Lung (tissue), 12 donors: ENCODE measurements around the gene ZMIZ2. TPM values are rescaled to one million over a fixed set of nuclear protein-coding genes. Genes with fewer than 3 reads are reported as not detected.
A peak's percentile ranks its signal among the peaks of the same experiment; 100 is the strongest.

Experiments used
- ATAC-seq: fragments of 200-7000 bp; cut with Tn5 transposase; one replicate; pipeline ENCODE4 v1.9.1; 2020; ENCODE audit warnings: moderate number of reproducible peaks; ENCODE audit not compliant: insufficient read depth, low FRiP score
- DNase-seq, 3 donors: peaks; one replicate each; pipeline ENCODE4 v3.0.0-alpha.2; 2013 to 2017
- H3K27ac ChIP-seq, 2 donors: one replicate each; pipeline ENCODE4 v1.5.1; 2013; ENCODE audit warnings: mild to moderate bottlenecking in 2 of 2, moderate library complexity in 2 of 2, control low read depth in 1 of 2, inconsistent platforms in 1 of 2, low read depth in 1 of 2, low read length in 1 of 2
- H3K27me3 ChIP-seq, 3 donors: one replicate each; pipeline ENCODE4 v1.5.1; 2013; ENCODE audit warnings: low read length in 2 of 3; ENCODE audit not compliant: control insufficient read depth in 3 of 3, insufficient read depth in 3 of 3
- H3K36me3 ChIP-seq, 4 donors: one replicate each; pipeline ENCODE4 v1.5.1; 2013; ENCODE audit warnings: low read length in 4 of 4, mild to moderate bottlenecking in 1 of 4, moderate library complexity in 1 of 4; ENCODE audit not compliant: control insufficient read depth in 4 of 4, insufficient read depth in 4 of 4
- H3K4me1 ChIP-seq, 5 donors: one replicate each; pipeline ENCODE4 v1.5.1; 2013; ENCODE audit warnings: low read length in 5 of 5, mild to moderate bottlenecking in 2 of 5, moderate library complexity in 1 of 5; ENCODE audit not compliant: control insufficient read depth in 5 of 5, insufficient read depth in 5 of 5
- H3K4me3 ChIP-seq: one replicate; pipeline ENCODE4 v1.5.1; 2013; ENCODE audit warnings: mild to moderate bottlenecking, control low read depth, moderate library complexity
- H3K9ac ChIP-seq, 2 donors: one replicate each; pipeline ENCODE4 v1.5.1; 2013; ENCODE audit warnings: low read length in 2 of 2, control low read depth in 1 of 2; ENCODE audit not compliant: insufficient read depth in 1 of 2
- H3K9me3 ChIP-seq, 4 donors: one replicate each; pipeline ENCODE4 v1.5.1; 2013; ENCODE audit warnings: low read length in 3 of 4, mild to moderate bottlenecking in 1 of 4, moderate library complexity in 1 of 4; ENCODE audit not compliant: control insufficient read depth in 4 of 4, insufficient read depth in 3 of 4
- CTCF ChIP-seq: IDR thresholded peaks from 2 replicates; pipeline ENCODE4 v1.5.1; 2012; ENCODE audit warnings: mild to moderate bottlenecking; ENCODE audit errors: control extremely low read depth, extremely low read depth
- WGBS, 2 donors: extraction: QIAGEN DNeasy Blood & Tissue Kit; methylation state at CpG; one replicate each; pipeline ENCODE4 v1.1.7; 2013; 5-methylcytosine and 5-hydroxymethylcytosine counted together
- polyA plus RNA-seq, 2 donors: library from polyadenylated mRNA; stranded (reverse); fragments of 200-250 nt; gene quantifications; one replicate each; pipeline ENCODE4 v1.2.1, GENCODE V29; 2013
- total RNA-seq, 2 donors: library from RNA; depleted of rRNA in 1 of 2; stranded (reverse); fragments of >200 nt in 1 of 2; gene quantifications; one replicate each; pipeline ENCODE4 v1.2.1, GENCODE V29; 2014 to 2021
- donor health status: control.
- donor health status: control.
- donor health status: Bipolar disorder and iron deficiency.
- donor health status: healthy.
- donor health status: DM: yes; HTN: yes; CAD: no.

Gene ZMIZ2
- total and polyA plus RNA-seq, 4 donors: 26.2 to 103 (median 53.7) TPM

- H3K36me3 ChIP-seq: peaks cover 0 to 14% (median 5%) of the 10 kb centered on the region in 4 donors
- no peak overlapping the region for H3K4me3 ChIP-seq
- ATAC-seq (no peak), DNase-seq (peak in 1 of 3 donors; percentile 26)
- no peak overlapping the region for H3K9ac ChIP-seq
- TF ChIP-seq CTCF: no peak
- no peaks in the 10 kb centered on the region for H3K9me3 ChIP-seq
- H3K4me1 ChIP-seq: peaks cover 1 to 13% (median 9%) of the 10 kb centered on the region in 5 donors
- 50 to 51% methylated on average over 3 of the region's 3 CpGs for WGBS, 2 donors
- H3K27me3 ChIP-seq: no peaks in the 10 kb centered on the region
- H3K27ac ChIP-seq: no peak overlapping the region
These were observed 45.7 kb downstream of the ZMIZ2 start for GRCh38 chr7:44794331-44794730.

GRCh38 chr7:44796034-44796503, 47.4 kb downstream of the ZMIZ2 start:
- peak overlapping the region in 1 of 2 donors; percentile 87 for H3K9ac ChIP-seq
- peaks cover 1 to 13% (median 9%) of the 10 kb centered on the region in 5 donors for H3K4me1 ChIP-seq
- DNase-seq (no peak), ATAC-seq (no peak)
- peaks cover 8 to 26% (median 16%) of the 10 kb centered on the region in 4 donors for H3K36me3 ChIP-seq
- no peaks in the 10 kb centered on the region for H3K27me3 ChIP-seq
- H3K9me3 ChIP-seq: no peaks in the 10 kb centered on the region
- no peak for TF ChIP-seq CTCF
- WGBS, 2 donors: 0% methylated on average over 51 to 59 of the region's 59 CpGs
- peak overlapping the region; percentile 78 to 95 for H3K27ac ChIP-seq
- peak overlapping the region; percentile 73 for H3K4me3 ChIP-seq

GRCh38 chr7:44796504-44797328, 48.1 kb downstream of the ZMIZ2 start, which contains the start of gene PPIA:
TSS of gene PPIA (plus strand) at chr7:44796681. CDS start at chr7:44796725, 44 bp downstream.
- ATAC-seq (peak; percentile 94), DNase-seq (peak; percentile 98 to 99 (median 98))
- H3K9me3 ChIP-seq: no peaks in the 10 kb centered on the region
- peaks cover 9 to 30% (median 19%) of the 10 kb centered on the region in 4 donors for H3K36me3 ChIP-seq
- H3K4me3 ChIP-seq: peak within 1 kb of the TSS; percentile 80
- TF ChIP-seq CTCF: no peak
- peaks cover 2 to 13% (median 9%) of the 10 kb centered on the region in 5 donors for H3K4me1 ChIP-seq
- H3K27me3 ChIP-seq: no peaks in the 10 kb centered on the region
- 1% methylated on average over 66 to 99 of the region's 99 CpGs for WGBS, 2 donors
- H3K9ac ChIP-seq: peak within 1 kb of the TSS; percentile 94 to 99
- H3K27ac ChIP-seq: peak within 1 kb of the TSS; percentile 99
